COLO668 (cell line): Measurements from ENCODE around the gene DSCAM.
"Not testable (repeated sequence)": the region's sequence is repeated elsewhere in the genome, so short reads cannot be mapped to it uniquely, and the experiment has no call there.

Experiments used
- DNase-seq: peaks from one replicate; lab custom pipeline; 2025; ENCODE audit not compliant: unreplicated experiment; lab: John Stamatoyannopoulos, UW

Gene DSCAM

DNA sequence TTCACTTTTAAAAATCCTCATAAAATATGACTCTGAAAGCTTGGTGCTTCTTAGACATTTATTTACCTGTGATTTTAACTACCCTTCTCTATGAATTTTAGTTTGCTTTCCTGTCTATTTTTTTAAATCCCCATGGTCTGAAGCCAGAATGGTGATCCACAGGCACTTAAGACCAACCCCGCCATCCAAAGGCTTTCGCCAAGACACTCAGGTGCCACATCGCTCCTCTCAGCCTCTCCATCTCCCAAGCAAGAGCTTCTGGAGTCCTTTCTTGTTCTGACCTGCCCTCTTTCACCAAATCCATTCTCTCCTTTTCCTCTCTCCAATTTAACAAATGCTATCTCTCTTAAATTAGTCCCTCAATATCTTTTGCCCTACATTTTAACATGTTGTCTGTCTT, 515.2 kb downstream of the DSCAM start:
- no peak for DNase-seq

DNA sequence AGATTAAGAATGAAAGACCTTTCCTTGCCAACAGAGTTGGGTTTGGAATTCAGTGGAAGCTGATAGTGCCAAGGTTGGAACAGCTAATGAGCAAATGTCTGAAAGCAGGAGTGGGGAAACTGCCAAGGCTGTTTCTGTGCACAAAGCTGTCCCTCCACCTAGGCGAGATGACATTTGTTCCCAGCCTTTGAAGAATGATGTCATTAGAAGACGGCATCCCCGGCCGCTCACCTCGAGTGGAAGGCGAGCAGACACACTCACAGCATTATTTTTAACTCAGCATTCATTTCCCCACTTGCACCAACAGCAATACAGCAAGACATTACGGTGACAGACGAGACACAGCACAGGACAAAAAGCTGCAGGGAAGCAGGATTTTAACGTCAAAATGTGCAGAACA, 515.8 kb downstream of the DSCAM start:
- DNase-seq, result no peak

DNA sequence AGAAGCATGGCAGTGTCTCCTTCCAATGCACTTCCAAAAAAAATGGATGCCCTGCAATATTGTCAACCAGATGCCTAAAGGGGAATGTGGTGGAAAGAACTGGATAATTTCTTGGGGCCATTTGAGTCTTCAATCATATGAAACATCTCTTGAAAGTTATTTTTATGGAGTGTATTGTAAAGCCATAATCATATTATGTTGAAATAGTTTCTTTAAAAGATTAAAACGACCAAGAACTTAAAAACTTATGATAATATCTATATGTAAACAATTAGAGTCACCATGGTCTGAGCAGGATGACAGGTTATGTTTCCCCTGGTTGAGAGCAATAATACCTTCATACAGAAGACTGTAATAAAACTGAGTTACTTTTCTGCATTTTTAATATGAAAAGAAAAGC, 522.6 kb downstream of the DSCAM start:
- DNase-seq, result no peak

- DNase-seq, result not testable (repeated sequence)
Observed at GRCh38 chr21:40320718-40321117, 526.2 kb downstream of the DSCAM start.

DNA sequence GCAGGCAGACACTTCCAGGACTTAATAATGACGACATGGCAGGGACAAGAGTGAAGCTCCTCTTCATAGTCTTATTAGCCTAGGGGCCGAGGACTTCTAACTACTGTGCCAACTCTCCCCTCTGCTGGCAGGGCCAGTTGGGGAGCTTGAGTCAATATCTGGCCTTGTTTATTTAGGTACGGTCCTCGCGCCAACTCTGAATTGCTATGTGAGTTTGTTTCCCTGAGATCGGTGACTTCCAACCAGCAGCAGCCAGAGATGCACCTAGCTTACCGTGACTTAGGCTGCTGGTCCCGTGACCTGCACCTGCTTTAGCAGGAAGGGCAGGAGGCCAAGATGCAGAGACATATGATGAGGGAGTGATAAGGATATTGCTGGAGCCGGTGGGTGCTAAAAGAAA, 528.6 kb downstream of the DSCAM start:
- no peak for DNase-seq

DNA sequence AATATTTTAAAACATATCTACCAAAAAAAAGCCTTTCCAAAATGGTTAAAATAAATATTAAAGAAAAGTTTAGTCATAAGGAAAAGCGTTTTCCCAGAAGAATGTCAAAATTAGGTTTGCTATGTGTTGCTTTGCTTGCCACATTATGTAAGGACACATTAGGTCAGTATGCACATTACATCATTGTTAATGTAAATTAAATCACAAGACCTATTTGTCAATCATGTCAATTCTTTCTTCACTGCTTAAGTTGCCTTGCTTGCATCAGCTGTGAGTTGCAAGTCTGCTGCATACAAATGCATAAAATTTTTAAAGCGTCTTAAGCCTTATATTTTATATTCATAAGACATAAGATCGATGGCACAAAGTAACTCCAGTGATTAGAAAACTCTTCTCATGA, 530.9 kb downstream of the DSCAM start:
- DNase-seq, result no peak

DNA sequence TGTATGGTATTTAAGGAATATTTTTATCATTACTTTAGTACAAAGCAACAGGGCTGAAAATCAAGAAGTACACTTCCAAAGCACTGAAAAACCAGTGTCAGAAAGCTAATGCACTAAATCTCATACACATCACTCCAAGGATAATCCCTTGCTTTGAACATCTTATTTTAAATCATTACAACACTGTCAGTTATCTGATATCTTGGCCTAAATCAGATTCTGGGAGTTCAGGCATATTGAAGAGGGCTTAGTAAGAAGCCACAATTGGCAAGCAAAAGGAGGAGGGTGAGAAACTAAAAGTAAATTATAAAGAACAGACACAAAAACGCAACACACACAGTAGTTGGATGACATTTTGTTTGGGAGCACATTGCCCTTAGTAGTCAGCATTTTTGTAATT, 531.3 kb downstream of the DSCAM start:
- DNase-seq, result no peak

DNA sequence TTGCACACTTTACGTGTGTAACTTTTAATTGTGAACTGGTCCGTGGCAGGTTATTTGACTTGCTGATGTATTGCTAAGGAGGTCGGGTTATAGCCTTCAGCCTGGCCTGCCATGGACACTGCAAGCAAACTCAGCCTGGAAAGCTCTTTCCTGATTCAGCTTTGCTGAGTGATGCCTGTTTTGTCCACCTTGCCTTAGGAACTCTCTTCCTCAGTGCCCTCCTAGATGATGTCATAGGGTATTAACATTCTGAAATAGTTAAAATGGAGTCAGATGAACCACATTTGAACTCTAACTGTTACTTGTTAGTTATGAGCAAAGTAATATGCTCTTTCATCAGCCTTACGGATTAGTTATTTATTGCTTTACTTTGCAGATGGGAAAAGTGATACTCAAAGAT, 533.7 kb downstream of the DSCAM start:
- no peak for DNase-seq

- no peak for DNase-seq
Observed at GRCh38 chr21:40300300-40300699, 546.7 kb downstream of the DSCAM start.

GRCh38 chr21:40299451-40299850, 547.5 kb downstream of the DSCAM start:
- DNase-seq, result no peak

GRCh38 chr21:40294345-40294744, 552.6 kb downstream of the DSCAM start:
- no peak for DNase-seq

- no peak for DNase-seq
Observed at GRCh38 chr21:40291560-40291959, 555.4 kb downstream of the DSCAM start.

GRCh38 chr21:40284409-40284808, 562.5 kb downstream of the DSCAM start:
- no peak for DNase-seq

DNA sequence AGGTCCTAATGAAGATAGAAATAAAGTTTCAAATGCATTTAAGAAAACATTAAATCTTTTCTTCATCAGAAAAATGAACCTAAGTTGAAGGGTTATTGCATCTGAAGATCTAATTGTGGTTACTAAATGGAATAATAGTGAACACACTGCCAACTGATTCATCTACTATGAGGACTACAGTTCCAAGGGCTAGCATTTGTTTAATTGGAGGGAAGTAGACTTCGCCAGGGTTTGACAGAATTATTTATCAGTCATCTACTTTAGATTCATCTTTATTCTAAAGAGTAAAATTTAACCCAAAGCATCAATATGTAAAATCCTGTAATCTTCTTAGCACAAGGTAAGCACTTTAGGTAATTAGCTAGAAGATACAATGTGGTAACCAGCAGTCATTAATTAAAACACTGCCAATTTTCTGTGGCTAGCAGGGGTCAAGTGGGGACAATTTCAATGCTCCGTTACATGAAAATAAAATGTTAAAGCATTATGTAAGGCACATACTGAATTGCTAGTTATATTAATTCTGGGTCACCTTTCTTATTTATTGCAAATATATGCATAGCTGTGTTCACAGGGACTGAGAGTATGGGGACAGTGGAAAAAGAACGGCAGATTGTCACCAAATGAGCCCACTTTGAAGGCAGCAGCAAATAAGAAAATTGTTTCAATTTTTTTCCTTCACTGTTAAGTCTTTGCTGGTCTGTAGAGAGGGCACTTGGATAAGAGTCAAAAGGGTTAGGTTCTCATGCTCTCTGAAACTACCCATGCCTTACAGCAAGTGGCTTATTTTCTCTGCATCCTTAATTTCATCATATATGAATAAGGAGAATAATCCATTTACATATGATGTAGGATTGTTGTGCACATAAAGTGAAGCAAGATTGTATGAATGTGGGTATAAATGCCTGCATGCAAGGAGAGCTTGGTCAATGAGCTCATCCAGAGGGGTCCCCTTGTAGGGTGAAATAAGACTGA, 563.8 kb downstream of the DSCAM start:
- DNase-seq, result no peak

DNA sequence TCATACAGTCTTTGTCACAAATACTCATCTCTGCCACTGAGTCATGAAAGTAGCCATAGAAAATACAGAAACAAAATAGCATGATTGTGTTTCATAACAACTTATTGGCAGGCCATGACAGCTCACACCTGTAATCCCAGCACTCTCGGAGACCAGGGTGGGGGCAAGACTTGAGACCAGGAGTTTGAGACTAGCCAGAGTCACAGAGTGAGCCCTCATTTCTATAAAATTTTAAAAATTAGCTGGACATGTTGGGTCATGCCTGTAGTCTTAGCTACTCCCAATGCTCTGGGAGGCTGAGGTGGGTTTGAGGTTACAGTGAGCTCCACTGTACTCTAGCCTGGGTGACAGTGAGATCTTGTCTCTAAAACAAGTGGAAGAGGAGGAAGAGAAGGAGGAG, 568.6 kb downstream of the DSCAM start:
- no peak for DNase-seq

DNA sequence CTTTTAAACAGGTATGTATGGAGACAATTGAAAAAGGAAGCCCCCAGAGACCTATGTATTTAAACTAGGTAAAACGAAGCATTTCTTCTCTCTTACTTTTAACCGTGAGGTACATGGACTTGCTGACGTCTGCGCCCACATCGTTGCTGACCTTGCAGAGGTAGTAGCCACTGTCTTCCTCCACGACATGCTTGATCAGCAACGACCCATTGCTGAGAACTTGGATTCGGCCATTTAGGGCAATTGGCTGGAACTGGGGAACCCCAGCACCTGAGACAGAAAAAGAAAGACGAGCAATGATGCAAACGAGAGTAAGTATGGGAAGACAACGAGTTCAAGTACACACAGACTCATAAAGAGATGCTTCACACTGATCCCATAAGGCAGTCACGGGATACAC, 571.0 kb downstream of the DSCAM start:
- no peak for DNase-seq

DNA sequence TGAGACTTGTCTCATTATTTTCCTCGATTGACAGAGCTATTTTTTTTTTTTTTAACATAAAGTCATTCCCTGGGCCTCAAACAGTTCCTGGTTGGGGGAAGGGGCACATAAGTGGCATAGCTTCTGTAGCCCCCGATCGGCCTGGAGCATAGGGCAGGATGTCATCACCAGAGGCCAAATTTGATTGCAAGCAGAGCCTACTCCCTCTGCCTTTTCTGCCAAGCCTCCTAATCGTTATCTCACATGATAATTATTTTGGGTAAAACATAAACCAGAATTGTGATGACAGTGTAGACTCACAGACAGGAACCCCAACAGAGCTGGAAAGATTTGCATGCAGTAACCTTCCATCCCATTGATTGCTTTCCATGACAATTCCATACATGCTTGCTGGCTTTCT, 574.9 kb downstream of the DSCAM start:
- DNase-seq, result no peak

DNA sequence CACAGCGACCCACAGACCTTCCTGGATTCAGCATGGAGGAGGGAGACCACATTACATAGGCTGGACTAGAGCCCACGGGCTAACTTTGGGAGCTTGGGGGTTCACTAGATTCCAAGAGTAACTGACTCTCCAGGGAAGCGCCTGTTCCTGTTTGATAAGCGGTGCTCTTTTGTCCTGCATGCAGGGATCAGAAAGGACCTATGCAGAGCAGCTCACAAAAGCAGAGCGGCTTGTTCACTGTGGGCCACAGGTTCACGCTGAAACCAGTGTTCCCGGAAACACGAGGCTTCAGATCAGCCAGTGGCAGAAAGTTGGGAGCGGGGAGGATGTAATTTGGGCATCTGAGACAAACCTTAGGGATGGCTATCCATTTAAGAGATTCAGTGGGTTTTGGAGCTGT, 575.8 kb downstream of the DSCAM start:
- no peak for DNase-seq

GRCh38 chr21:40270047-40270446, 576.9 kb downstream of the DSCAM start:
- no peak for DNase-seq

DNA sequence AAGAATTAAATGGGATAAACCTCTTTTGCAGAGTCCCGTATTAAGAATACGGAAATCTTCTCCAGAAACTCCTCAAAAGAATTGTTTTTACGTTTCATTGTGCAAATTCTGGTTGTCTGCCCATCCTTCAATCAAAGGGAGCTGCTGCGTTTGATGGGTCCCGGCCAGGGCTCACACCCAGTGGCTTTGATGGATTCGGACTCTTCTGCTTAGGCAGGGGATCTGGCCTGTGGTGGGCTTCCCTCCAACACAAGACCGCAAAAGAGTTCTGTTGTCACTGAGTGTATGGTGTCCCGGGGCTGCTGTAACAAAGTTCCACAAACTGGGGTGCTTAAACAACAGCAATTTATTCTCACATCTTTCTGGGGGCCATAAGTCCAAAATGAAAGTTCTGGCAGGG, 577.7 kb downstream of the DSCAM start:
- no peak for DNase-seq

- not testable (repeated sequence) for DNase-seq
Observed at GRCh38 chr21:40258456-40258855, 588.5 kb downstream of the DSCAM start.

GRCh38 chr21:40257342-40257741, 589.6 kb downstream of the DSCAM start:
- DNase-seq, result no peak
